H1 (cell line): ENCODE data around the gene MTF2. TPM values are rescaled to one million over a fixed set of nuclear protein-coding genes. Genes with fewer than 3 reads are reported as not detected.

Experiments used
- CTCF ChIA-PET: fragments of 300-600 bp; sonication (Branson Sonifier 250); formaldehyde crosslinking; loops from one replicate; lab custom pipeline; 2021; ENCODE audit not compliant: partially characterized antibody; lab: Charles Lee
- POLR2A ChIA-PET: fragments of 300-600 bp; sonication (Branson Sonifier 250); formaldehyde crosslinking; loops from one replicate; lab custom pipeline; 2021; ENCODE audit warnings: inconsistent platforms; ENCODE audit not compliant: partially characterized antibody; lab: Charles Lee
- DNase-seq, 2 experiments: peaks; one replicate each; pipeline versions ENCODE4 v3.0.0 to v3.0.0-alpha.2; 2010 to 2022; ENCODE audit warnings: low spot score in 2 of 2, low read depth in 1 of 2, mixed read lengths in 1 of 2
- FAIRE-seq: peaks from 2 replicates; lab custom pipeline; 2011; peaks lifted over from hg19 to GRCh38; lab: Jason Lieb, UNC
- H2AFZ ChIP-seq: 2 replicates; pipeline ENCODE4 v1.8.1; 2012; ENCODE audit warnings: low read length, inconsistent platforms
- H2AK5ac ChIP-seq: 2 replicates; pipeline ENCODE4 v1.6.1; 2013; ENCODE audit warnings: low read depth, low read length
- H2BK120ac ChIP-seq: replicated peaks from 2 replicates; pipeline ENCODE3; 2013; ENCODE audit warnings: low read depth, low read length, inconsistent platforms
- H2BK12ac ChIP-seq: 2 replicates; pipeline ENCODE4 v1.6.1; 2013; ENCODE audit warnings: low read depth, low read length
- H2BK15ac ChIP-seq: 2 replicates; pipeline ENCODE4 v1.6.1; 2013; ENCODE audit warnings: low read length
- H2BK20ac ChIP-seq: 2 replicates; pipeline ENCODE4 v1.6.1; 2013; ENCODE audit warnings: low read length
- H2BK5ac ChIP-seq: 2 replicates; pipeline ENCODE4 v1.6.1; 2013; ENCODE audit warnings: low read depth, low read length
- H3K14ac ChIP-seq: 2 replicates; pipeline ENCODE4 v1.6.1; 2013; ENCODE audit warnings: inconsistent platforms; ENCODE audit not compliant: insufficient read length
- H3K18ac ChIP-seq: 2 replicates; pipeline ENCODE4 v1.6.1; 2013; ENCODE audit warnings: low read length; ENCODE audit errors: extremely low read depth
- H3K23ac ChIP-seq: 2 replicates; pipeline ENCODE4 v1.6.1; 2013; ENCODE audit warnings: inconsistent platforms; ENCODE audit not compliant: insufficient read length
- H3K23me2 ChIP-seq: 2 replicates; pipeline ENCODE4 v1.6.1; 2013; ENCODE audit warnings: low read depth, low read length
- H3K27ac ChIP-seq: 2 replicates; pipeline ENCODE4 v1.6.1; 2011; ENCODE audit warnings: low read depth, low read length, inconsistent platforms
- H3K27me3 ChIP-seq, 4 experiments: replicated peaks in 1 of 4; 1 replicate in 1 of 4; 2 replicates in 3 of 4; pipeline versions ENCODE4 v1.6.1 to v1.8.1; 2011 to 2013; ENCODE audit warnings: low read length in 3 of 4, mild to moderate bottlenecking in 3 of 4, inconsistent platforms in 2 of 4, mixed read lengths in 2 of 4, moderate library complexity in 1 of 4; ENCODE audit not compliant: control insufficient read depth in 3 of 4, insufficient read depth in 3 of 4; ENCODE audit errors: extremely low read depth in 1 of 4
- H3K36me3 ChIP-seq, 4 experiments: 2 replicates each; pipeline versions ENCODE4 v1.6.1 to v1.8.1; 2011 to 2013; ENCODE audit warnings: mild to moderate bottlenecking in 4 of 4, low read length in 3 of 4, moderate library complexity in 2 of 4, control low read depth in 1 of 4, inconsistent platforms in 1 of 4; ENCODE audit not compliant: insufficient read depth in 4 of 4, control insufficient read depth in 2 of 4
- H3K4ac ChIP-seq: replicated peaks from 2 replicates; pipeline ENCODE3; 2013; ENCODE audit warnings: low read length, low read depth, mixed read lengths, inconsistent platforms; ENCODE audit not compliant: insufficient read length
- H3K4me1 ChIP-seq, 4 experiments: replicated peaks in 1 of 4; 1 replicate in 1 of 4; 2 replicates in 3 of 4; pipeline versions ENCODE4 v1.6.1 to v1.8.1; 2011 to 2013; ENCODE audit warnings: low read length in 3 of 4, inconsistent platforms in 2 of 4, mixed read lengths in 1 of 4; ENCODE audit not compliant: insufficient read depth in 4 of 4, control insufficient read depth in 3 of 4
- H3K4me2 ChIP-seq, 2 experiments: 2 replicates each; pipeline versions ENCODE4 v1.6.1 to v1.8.1; 2011 to 2013; ENCODE audit warnings: low read depth in 2 of 2, low read length in 2 of 2, control low read depth in 1 of 2, inconsistent platforms in 1 of 2, mild to moderate bottlenecking in 1 of 2; ENCODE audit not compliant: insufficient read depth in 1 of 2
- H3K4me3 ChIP-seq, 4 experiments: fragments of 200-600, 300-600 bp in 1 of 4; sonication (generic), shearing (Covaris generic), sonication (Bioruptor Twin) in 1 of 4; 2 replicates each; pipeline versions ENCODE4 v1.5.1 to v1.8.1; 2011 to 2016; ENCODE audit warnings: low read length in 4 of 4, low read depth in 3 of 4, control low read depth in 2 of 4, inconsistent platforms in 2 of 4, mild to moderate bottlenecking in 2 of 4, mixed read lengths in 1 of 4, moderate library complexity in 1 of 4; ENCODE audit not compliant: insufficient read depth in 2 of 4; ENCODE audit errors: extremely low read depth in 1 of 4
- H3K56ac ChIP-seq: replicated peaks from 2 replicates; pipeline ENCODE3; 2013; ENCODE audit warnings: low read depth, mild to moderate bottlenecking, mixed read lengths, low read length, inconsistent platforms; ENCODE audit not compliant: insufficient read length
- H3K79me1 ChIP-seq: 2 replicates; pipeline ENCODE4 v1.6.1; 2013; ENCODE audit warnings: low read depth, low read length, control low read depth
- H3K79me2 ChIP-seq, 2 experiments: 2 replicates each; pipeline versions ENCODE4 v1.6.1 to v1.8.1; 2012 to 2013; ENCODE audit warnings: low read length in 2 of 2, mild to moderate bottlenecking in 2 of 2, inconsistent platforms in 1 of 2; ENCODE audit not compliant: insufficient read depth in 2 of 2, control insufficient read depth in 1 of 2
- H3K9ac ChIP-seq, 4 experiments: replicated peaks in 1 of 4; 1 replicate in 1 of 4; 2 replicates in 3 of 4; pipeline versions ENCODE4 v1.6.1 to v1.8.1; 2011 to 2013; ENCODE audit warnings: low read depth in 3 of 4, low read length in 3 of 4, control low read depth in 2 of 4, mild to moderate bottlenecking in 2 of 4, moderate library complexity in 2 of 4, inconsistent platforms in 1 of 4; ENCODE audit errors: extremely low read depth in 1 of 4
- H3K9me3 ChIP-seq, 2 experiments: 2 replicates each; pipeline versions ENCODE4 v1.6.1 to v1.8.1; 2012 to 2013; ENCODE audit warnings: mild to moderate bottlenecking in 2 of 2, moderate library complexity in 2 of 2, control low read depth in 1 of 2, inconsistent platforms in 1 of 2, low read depth in 1 of 2, low read length in 1 of 2, mixed read lengths in 1 of 2; ENCODE audit not compliant: insufficient read depth in 2 of 2
- H4K20me1 ChIP-seq, 2 experiments: replicated peaks in 1 of 2; 2 replicates each; pipeline versions ENCODE3 to v1.8.1; 2011 to 2013; ENCODE audit warnings: inconsistent platforms in 2 of 2, low read length in 2 of 2, mild to moderate bottlenecking in 1 of 2; ENCODE audit not compliant: insufficient read depth in 2 of 2, control insufficient read depth in 1 of 2
- H4K5ac ChIP-seq: 2 replicates; pipeline ENCODE4 v1.6.1; 2013; ENCODE audit warnings: low read length, low read depth, mixed read lengths, inconsistent platforms; ENCODE audit not compliant: insufficient read length
- H4K8ac ChIP-seq: 2 replicates; pipeline ENCODE4 v1.8.0; 2013; ENCODE audit warnings: mild to moderate bottlenecking, moderate library complexity, low read length, inconsistent platforms; ENCODE audit not compliant: insufficient read depth; ENCODE audit errors: extremely low read depth
- H4K91ac ChIP-seq: replicated peaks from 2 replicates; pipeline ENCODE3; 2013; ENCODE audit warnings: low read length, mixed read lengths, inconsistent platforms; ENCODE audit not compliant: insufficient read length
- BCL11A ChIP-seq, 2 experiments: IDR thresholded peaks; one replicate each; pipeline ENCODE4 v1.6.1; 2011; ENCODE audit warnings: low read depth in 2 of 2, low read length in 2 of 2, mild to moderate bottlenecking in 2 of 2
- HDAC2 ChIP-seq, 2 experiments: fragments of 300-600 bp in 1 of 2; sonication (generic) in 1 of 2; IDR thresholded peaks; 2 replicates each; pipeline ENCODE4 v1.6.1; 2011 to 2012; ENCODE audit warnings: low read depth in 2 of 2, low read length in 2 of 2, mild to moderate bottlenecking in 2 of 2, moderate library complexity in 2 of 2, borderline replicate concordance in 1 of 2, inconsistent platforms in 1 of 2
- KDM1A ChIP-seq: fragments of 200-600, 300-600 bp; sonication (generic); IDR thresholded peaks from 2 replicates; pipeline ENCODE4 v1.7.1; 2016; ENCODE audit warnings: mild to moderate bottlenecking, low read length, borderline replicate concordance
- MAX ChIP-seq: IDR thresholded peaks from 2 replicates; pipeline ENCODE4 v1.6.1; 2012; ENCODE audit warnings: inconsistent platforms
- NRF1 ChIP-seq: IDR thresholded peaks from 2 replicates; pipeline ENCODE4 v1.6.1; 2011; ENCODE audit warnings: mild to moderate bottlenecking, low read depth, low read length, improper control_type of control experiment
- POLR2A ChIP-seq, 2 experiments: IDR thresholded peaks; 1 replicate in 1 of 2; 2 replicates in 1 of 2; pipeline ENCODE4 v1.6.1; 2011; ENCODE audit warnings: low read depth in 2 of 2, low read length in 2 of 2, mild to moderate bottlenecking in 2 of 2; ENCODE audit errors: control extremely low read depth in 1 of 2
- RBBP5 ChIP-seq: IDR thresholded peaks from 2 replicates; pipeline ENCODE4 v1.7.1; 2012; ENCODE audit warnings: low read depth, mild to moderate bottlenecking, inconsistent platforms, low read length, moderate library complexity, borderline replicate concordance
- SIRT6 ChIP-seq: IDR thresholded peaks from one replicate; pipeline ENCODE4 v1.7.1; 2012; ENCODE audit warnings: low read length, inconsistent platforms
- SP1 ChIP-seq: IDR thresholded peaks from 2 replicates; pipeline ENCODE4 v1.6.1; 2011; ENCODE audit warnings: low read depth, low read length
- SRF ChIP-seq: IDR thresholded peaks from 2 replicates; pipeline ENCODE4 v1.6.1; 2011; ENCODE audit warnings: mild to moderate bottlenecking, low read depth, low read length, moderate library complexity
- TAF1 ChIP-seq: IDR thresholded peaks from 2 replicates; pipeline ENCODE4 v1.6.1; 2011; ENCODE audit warnings: mild to moderate bottlenecking, low read depth, low read length
- TAF7 ChIP-seq: optimal IDR thresholded peaks from 2 replicates; pipeline ENCODE3; 2011; ENCODE audit warnings: low read depth, mild to moderate bottlenecking, inconsistent platforms, low read length, moderate library complexity, borderline replicate concordance
- USF2 ChIP-seq: IDR thresholded peaks from 2 replicates; pipeline ENCODE4 v1.6.1; 2011; ENCODE audit warnings: low read length, improper control_type of control experiment
- WGBS, 2 experiments: shearing (Covaris generic) in 1 of 2; methylation state at CpG; one replicate each; pipeline versions ENCODE4 v1.1.6 to v1.1.7; 2013 to 2015; ENCODE audit warnings: low lambda C conversion rate in 2 of 2, mixed read lengths in 2 of 2, inconsistent platforms in 1 of 2, low coverage in 1 of 2, missing lambda C conversion rate in 1 of 2; ENCODE audit not compliant: insufficient replicate concordance in 2 of 2, insufficient coverage in 1 of 2, insufficient read length in 1 of 2; ENCODE audit errors: extremely low coverage in 1 of 2, missing lambda C conversion rate in 1 of 2; 5-methylcytosine and 5-hydroxymethylcytosine counted together
- polyA plus RNA-seq, 7 experiments: library from polyadenylated mRNA; depleted of rRNA in 3 of 7; stranded (reverse) in 5 of 7; unstranded in 2 of 7; fragments of >200 nt in 5 of 7; fragments of 200-250 nt in 2 of 7; gene quantifications; 1 replicate in 5 of 7; 2 replicates in 1 of 7; 4 replicates in 1 of 7; pipeline versions ENCODE4 v1.2.1 to v1.2.3, GENCODE V29; 2011 to 2013; ENCODE audit warnings: missing spikeins in 2 of 7, mixed read lengths in 2 of 7
- total RNA-seq: library from RNA; stranded (reverse); fragmentation: NEBNext Ultra II Directional; extraction: Animal tissue kit (Norgen Biotek cat#: 25700); gene quantifications from 2 replicates; pipeline ENCODE4 v1.2.1, GENCODE V29; 2021

The MTF2 gene
- total and polyA plus RNA-seq, 2 of the 8 experiments (the other 6 are each of a cell fraction or from before 2014, with no cell fraction given): 72.1 to 102 TPM

GRCh38 chr1:93029317-93029716, 49.8 kb upstream of the MTF2 start:
- no peak overlapping the region for H2AK5ac ChIP-seq
- no peak overlapping the region for H2BK15ac ChIP-seq
- DNase-seq: no peak
- CTCF ChIA-PET: interaction anchor here (0.9 to 2.1 kb wide), 5 partner anchors 8 to 36 kb away, joined by 3 to 8 read pairs (median 4); no protein-coding TSS in a partner anchor
- 80% methylated on average over 3 of the region's 3 CpGs; no CpG with 5 or more reads in 1 of the 2 experiments for WGBS, 2 experiments
- H2BK5ac ChIP-seq: no peak overlapping the region
- no peaks in the 10 kb centered on the region for H4K20me1 ChIP-seq
- H3K4me2 ChIP-seq: no peak overlapping the region
- H3K36me3 ChIP-seq: no peaks in the 10 kb centered on the region
- H3K27ac ChIP-seq: no peak overlapping the region
- H3K18ac ChIP-seq: no peak overlapping the region
- no peak overlapping the region for H2BK12ac ChIP-seq
- H3K4me3 ChIP-seq: no peak overlapping the region
- no peak overlapping the region for H3K56ac ChIP-seq
- peaks cover 0 to 2% (median 0%) of the 10 kb centered on the region in 4 experiments; a peak in 1 of 7 replicates for H3K4me1 ChIP-seq
- H3K27me3 ChIP-seq: no peaks in the 10 kb centered on the region
- H3K23ac ChIP-seq: no peak overlapping the region
- no peaks in the 10 kb centered on the region for H3K79me2 ChIP-seq
- no peak overlapping the region for H3K4ac ChIP-seq
- H3K23me2 ChIP-seq: no peaks in the 10 kb centered on the region
- no peak overlapping the region for H2BK120ac ChIP-seq
- no peaks in the 10 kb centered on the region for H3K79me1 ChIP-seq
- no peaks in the 10 kb centered on the region for H3K9me3 ChIP-seq
- no peak for FAIRE-seq
- no peak overlapping the region for H3K9ac ChIP-seq
- H2AFZ ChIP-seq: 0 out of 2 replicates have a peak overlapping the region, but pooled peaks have one; percentile 29
- H4K91ac ChIP-seq: no peak overlapping the region
- H3K14ac ChIP-seq: no peak overlapping the region
- no peak overlapping the region for H4K5ac ChIP-seq
- no peak overlapping the region for H4K8ac ChIP-seq
- POLR2A ChIA-PET: interaction anchor here (1.1 kb wide), 1 partner anchor 49 kb away, joined by 4 read pairs; no protein-coding TSS in a partner anchor
- H2BK20ac ChIP-seq: no peak overlapping the region
- TF ChIP-seq SRF (no peak), MAX (no peak), POLR2A (IDR thresholded peaks at IDR 0.05; ENCODE audit: control extremely low read depth in 1 of 2, low read depth in 2 of 2, low read length in 2 of 2) (no peak), TAF7 (no peak), NRF1 (no peak), SP1 (no peak), HDAC2 (IDR thresholded peaks at IDR 0.05; ENCODE audit: borderline replicate concordance in 1 of 2, low read depth in 2 of 2, low read length in 2 of 2) (no peak), RBBP5 (no peak), BCL11A (IDR thresholded peaks at IDR 0.05; ENCODE audit: low read depth in 2 of 2, low read length in 2 of 2) (no peak), SIRT6 (no peak), TAF1 (no peak), KDM1A (no peak), USF2 (no peak)
